Endometrial microvascular endothelial cells (primary cell): ENCODE results near the gene SGSM2. TPM values are rescaled to one million over a fixed set of nuclear protein-coding genes. Genes with fewer than 3 reads are reported as not detected.

Experiments
- total RNA-seq: library from RNA; depleted of rRNA; stranded (reverse); fragments of >200 nt; gene quantifications from one replicate; pipeline ENCODE4 v1.2.3, GENCODE V29; 2015; ENCODE audit errors: inconsistent ontology term

The SGSM2 gene
- total RNA-seq, 1 donor from 2014 or later, result 34.8 TPM

Other genes starting within 250 kb of the SGSM2 start
- 67.2 TPM for gene SMG6, start 33.7 kb upstream of the SGSM2 start, total RNA-seq
- gene SRR, start 33.6 kb upstream of the SGSM2 start, total RNA-seq, result 23.3 TPM
- 84.2 TPM for gene TSR1, start 1.0 kb upstream of the SGSM2 start, total RNA-seq
- 4.5 TPM for gene MNT, start 63.6 kb downstream of the SGSM2 start, total RNA-seq
- 26.0 TPM for gene METTL16, start 174.4 kb downstream of the SGSM2 start, total RNA-seq